ENCODE data around the gene LYST.

LYST gene

GRCh38 chr1:235749755-235750300, 116.9 kb downstream of the LYST start:
- DNase-seq: no peak

GRCh38 chr1:235748747-235749146, 118.0 kb downstream of the LYST start:
- no peak for DNase-seq

- DNase-seq: no peak
These were observed 120.5 kb downstream of the LYST start for GRCh38 chr1:235746245-235746644.

DNA sequence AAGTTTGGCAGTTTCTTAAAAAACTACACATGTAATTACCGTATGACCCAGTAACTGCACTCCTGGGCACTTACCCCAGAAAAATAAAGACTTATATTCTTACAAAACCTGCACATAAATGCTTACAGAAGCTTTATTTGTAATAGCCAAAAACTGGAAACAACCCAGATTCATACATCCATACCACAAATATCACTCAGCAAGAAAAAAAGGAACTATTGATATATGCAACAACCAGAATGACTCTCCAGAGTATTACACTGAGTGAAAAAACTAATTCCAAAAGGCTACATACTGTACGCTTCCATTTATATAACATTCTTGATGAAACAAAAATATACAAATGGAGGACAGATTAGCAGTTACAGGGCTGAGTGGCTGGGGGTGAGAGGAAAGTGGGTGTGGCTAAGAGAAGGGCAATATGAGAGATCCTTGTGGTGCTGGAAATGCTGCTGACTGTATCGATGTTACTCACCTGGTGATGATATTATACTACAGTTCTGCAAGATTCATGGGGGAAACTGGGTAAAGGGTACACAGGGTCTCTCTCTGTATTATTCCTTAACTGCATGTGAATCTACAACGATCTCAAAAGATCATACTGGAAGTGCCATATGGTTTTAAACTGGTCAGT, 121.1 kb downstream of the LYST start:
- peak; percentile 64 for DNase-seq

- DNase-seq: no peak
These were observed 123.6 kb downstream of the LYST start for GRCh38 chr1:235742914-235743599.

DNA sequence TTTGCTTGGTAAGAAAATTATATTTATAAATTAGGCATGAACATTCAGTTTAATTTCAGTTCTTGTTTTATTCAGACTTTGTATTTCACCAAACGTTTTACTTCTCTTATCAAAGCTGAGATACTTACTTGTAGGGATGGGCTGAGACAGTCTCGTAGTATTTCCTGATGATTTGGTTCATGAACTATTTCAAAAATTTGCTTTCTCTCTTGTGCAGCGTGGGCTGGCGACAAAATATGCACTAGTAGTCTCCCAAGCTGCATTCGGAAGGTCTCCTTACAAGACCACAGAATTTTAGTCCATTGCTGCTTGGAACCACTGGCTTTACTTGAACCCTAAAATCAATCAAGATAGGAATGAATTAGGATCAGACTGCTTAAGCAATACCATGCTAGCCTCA, 125.4 kb downstream of the LYST start:
- DNase-seq: peak; percentile 93

DNA sequence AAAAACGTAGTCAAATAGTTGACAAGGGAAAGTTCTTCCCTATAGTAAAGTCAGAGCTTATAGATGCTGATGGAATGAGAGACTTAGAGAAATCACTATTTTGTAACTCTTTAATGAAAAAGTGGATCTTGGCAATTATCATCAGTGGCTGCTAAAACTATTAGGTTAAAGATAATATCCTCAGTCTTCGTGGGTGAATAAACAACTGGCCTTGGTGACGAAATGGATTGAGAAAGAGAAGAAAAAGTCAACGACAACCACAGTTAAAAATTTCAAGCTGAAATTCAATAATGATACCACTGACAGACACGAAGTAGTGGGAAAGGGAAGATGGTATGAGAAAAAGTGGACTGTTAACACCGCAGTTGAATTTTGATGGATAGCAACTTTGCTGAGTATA, 127.1 kb downstream of the LYST start:
- peak; percentile 5 for DNase-seq

DNA sequence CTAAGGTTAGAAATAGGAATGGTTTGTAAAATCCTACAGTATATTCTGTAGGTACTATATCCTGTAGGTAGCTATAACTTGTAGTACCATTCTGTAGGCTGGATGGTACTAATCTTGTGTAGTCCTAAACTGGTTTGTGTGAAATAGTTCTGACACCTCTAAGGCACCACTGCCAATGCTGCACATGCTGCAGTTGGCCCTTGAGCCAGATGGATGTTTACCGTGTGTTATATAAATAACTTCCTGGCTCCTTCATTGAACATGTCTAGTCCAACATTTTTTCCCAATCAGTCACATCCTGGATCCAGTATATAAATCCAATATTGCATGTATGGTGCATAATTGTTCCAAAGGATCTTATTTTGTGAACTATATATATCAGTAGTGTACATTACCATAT, 127.6 kb downstream of the LYST start:
- peak; percentile 84 for DNase-seq

GRCh38 chr1:235737751-235738150, 129.0 kb downstream of the LYST start:
- DNase-seq: no peak

DNA sequence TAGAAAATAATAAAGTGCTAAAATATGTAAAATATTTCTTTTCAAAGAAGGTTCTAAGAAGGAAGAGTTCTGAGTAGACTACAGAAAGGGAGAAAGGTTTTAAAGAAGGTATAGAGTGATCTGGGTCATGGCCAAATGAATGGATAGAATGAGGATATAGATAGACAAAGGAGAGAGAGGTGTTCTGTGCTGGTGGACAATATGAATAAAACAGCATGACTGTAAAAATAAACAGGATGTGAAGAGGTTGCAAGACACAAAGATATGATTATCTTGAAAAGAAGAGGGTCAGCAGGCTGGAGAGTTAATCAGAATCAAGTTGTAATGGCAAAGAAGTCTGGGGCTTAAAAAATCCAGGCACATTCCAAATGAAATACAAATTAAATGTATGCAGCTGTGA, 130.4 kb downstream of the LYST start:
- no peak for DNase-seq

DNA sequence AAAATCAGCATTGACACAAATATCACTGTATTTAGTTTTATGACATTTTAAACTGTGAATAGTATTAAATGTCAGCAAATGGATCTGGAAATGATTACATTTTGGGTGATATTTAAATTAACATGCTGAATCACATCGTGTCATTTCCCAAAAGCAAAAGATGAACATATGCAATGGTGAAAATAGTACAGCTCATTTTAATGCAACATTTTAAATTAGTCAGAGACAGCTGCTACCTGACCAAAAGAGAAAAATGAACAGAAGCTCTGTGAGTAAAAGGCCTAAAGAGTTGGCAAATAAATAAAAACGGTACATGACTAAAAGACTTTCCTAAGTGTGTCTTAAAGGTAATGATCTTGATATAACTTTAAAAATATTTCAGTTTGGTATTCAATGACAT, 131.1 kb downstream of the LYST start:
- DNase-seq: peak; percentile 59

- DNase-seq: no peak
These were observed 132.4 kb downstream of the LYST start for GRCh38 chr1:235734335-235734734.

DNA sequence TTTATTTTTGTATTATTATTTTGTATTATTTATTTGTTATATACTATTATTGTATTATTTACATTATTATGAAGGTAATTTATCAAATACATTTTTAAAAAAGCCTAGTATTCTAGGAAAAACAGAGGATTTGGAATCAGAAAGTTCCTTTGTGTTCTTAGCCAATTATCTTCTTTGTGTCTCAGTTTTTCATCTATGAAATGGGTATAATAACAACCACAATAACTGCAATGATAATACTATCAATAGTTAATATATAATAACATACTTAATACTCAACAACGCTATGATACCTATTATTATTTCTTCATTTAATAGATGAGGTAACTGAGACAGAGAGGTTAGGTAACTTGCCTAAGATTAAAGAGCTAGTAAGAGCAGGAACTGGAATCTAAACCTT, 136.7 kb downstream of the LYST start:
- DNase-seq: no peak

DNA sequence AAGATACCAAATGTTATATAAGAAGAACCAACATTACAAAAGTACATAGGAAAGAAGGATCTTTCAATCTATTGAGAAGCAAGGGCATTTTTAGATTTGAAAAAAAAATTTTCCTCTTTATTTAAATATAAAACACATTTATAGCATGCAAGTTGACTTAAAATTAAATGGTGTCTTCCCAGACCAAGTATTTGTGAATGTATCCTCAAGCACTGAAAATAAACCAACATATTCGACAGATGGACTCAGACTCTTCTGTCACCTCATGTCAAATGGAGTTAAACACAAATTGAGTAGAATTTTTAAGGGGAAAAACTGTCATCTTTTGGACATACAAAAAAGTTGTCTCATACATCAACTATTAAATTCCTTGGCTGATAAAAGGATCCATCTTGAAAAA, 140.1 kb downstream of the LYST start:
- DNase-seq: no peak

DNA sequence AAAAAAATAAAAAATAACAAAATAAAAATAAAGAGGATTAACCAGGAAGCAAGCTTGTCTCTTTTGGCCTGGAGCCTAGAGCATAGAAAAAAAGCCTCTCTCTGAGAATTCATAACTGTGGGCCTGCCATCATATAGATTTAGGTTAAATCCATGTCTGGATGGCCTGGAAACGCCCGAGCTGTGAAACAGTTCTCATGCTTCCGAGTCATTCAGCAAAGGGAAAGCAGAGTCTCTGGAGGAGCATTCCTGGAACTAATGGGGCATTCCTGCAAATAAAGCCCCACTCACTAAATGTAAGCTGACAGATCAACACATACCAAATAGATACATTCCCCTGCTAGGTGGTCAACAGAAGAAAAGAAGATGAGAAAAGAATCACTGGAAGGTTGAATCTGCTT, 141.3 kb downstream of the LYST start:
- peak; percentile 72 for DNase-seq

GRCh38 chr1:235724730-235725129, 142.0 kb downstream of the LYST start:
- DNase-seq: no peak

DNA sequence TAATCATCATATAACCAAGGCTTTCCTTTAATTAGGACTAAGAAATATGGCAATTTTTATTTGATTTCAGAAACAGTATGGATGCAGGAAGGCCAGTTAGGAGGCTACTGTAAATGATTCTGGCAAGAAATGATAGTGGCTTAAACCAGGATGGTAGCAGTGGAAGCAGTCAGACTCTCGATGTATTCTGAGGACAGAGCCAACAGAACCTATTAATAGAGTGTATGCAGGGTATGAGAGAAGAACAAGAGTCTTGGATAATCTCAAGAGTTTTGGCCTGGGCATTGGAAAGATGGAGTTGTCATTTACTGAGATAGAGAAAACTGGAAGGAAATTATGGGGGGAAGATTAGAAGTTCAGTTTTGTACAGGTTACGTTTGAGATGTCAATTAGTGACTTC, 143.8 kb downstream of the LYST start:
- DNase-seq: no peak

GRCh38 chr1:235721982-235722381, 144.7 kb downstream of the LYST start:
- no peak for DNase-seq

DNA sequence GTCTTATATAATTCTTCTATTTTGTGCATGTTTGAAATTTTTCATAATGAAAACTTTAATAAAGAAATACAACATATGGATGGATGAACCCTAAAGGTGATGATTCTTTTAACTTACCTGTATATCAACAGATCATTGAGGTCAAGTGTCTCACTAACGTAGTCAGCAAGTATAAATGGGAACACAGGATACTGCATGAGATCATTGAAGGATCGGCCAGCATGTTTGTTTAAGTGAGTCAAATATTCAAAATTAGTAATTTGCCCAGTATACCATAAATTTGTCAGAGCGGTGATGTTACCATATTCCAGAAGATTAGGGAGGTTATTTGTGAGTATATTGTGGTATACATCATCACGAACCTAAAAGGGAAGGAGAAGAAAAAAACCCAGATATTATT, 146.2 kb downstream of the LYST start:
- DNase-seq: peak; percentile 46

- no peak for DNase-seq
These were observed 152.4 kb downstream of the LYST start for GRCh38 chr1:235714205-235714897.

GRCh38 chr1:235712812-235713211, 153.9 kb downstream of the LYST start:
- DNase-seq: no peak

- DNase-seq: no peak
These were observed 156.0 kb downstream of the LYST start for GRCh38 chr1:235710687-235711086.

DNA sequence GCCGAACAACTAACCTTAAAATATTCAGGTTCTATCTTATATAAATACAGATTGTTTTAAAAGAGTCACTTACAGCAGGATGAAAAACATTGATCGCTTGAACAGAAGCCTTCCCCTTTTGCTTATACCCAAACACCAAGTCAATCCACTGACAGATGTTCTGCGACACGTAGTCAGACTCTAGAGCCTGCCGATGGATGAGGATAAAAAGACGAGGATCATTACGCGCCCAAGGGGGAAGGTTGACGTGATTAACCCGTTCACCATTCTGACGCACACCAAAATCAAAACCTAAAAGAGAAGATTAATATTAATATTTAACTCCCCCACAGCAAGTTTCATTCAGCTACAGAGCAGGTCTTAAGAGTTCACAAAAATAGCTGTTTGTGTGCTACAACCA, 157.7 kb downstream of the LYST start:
- no peak for DNase-seq

GRCh38 chr1:235708390-235708962, 158.2 kb downstream of the LYST start:
- DNase-seq: peak; percentile 70

Data from fibroblast of skin of right biceps (primary cell).